GM21447 (cell line): ENCODE results near the gene DMD.
"Not testable (repeated sequence)": the region's sequence is repeated elsewhere in the genome, so short reads cannot be mapped to it uniquely, and the experiment has no call there.

Experiments used
- ATAC-seq: cut with Tn5 transposase; IDR thresholded peaks from one replicate; pipeline ENCODE4 v1.9.1; 2021; ENCODE audit not compliant: unreplicated experiment

The DMD gene

DNA sequence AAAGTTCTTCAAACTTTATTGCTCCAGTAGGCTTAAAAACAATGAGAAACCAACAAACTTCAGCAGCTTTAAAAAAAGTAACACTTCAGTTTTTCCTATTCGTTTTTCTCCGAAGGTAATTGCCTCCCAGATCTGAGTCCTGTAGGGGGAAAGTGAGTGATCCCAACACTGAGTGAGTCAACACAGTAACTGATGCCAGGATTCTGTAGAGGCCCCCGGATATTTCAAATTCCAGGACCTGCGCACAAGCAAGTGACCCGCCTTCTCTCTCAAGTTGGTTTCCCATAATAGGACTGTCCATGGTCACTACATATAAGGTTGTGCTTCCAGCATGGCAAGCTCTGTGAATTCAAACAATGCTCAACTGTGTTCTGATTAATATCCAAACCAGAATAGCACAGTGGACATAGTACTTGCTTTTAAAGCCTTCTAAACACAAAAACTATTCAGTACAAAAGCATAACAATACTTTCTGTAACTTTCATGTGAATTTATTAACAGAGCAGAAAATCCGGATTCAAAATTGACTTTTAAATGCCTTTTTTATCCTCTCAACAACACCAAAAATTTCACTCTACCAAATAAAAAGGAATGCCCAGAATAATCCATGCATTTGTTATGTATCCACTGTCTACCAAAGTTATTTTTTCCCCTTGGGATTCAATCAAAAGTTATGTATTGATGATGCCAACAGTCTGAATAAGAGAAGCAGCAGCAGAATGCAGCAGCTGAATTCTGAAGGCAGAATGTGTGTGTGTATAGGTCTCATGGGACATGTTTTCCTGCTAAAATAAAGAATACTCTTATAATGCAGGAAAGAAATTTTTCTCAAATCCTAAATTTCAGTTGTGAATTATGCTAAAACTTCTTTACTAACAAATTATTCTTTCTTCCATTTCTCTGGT, at the start of gene DMD:
DMD (minus strand) TSS at position 194 of the 905 bp plus-strand sequence. CDS start 237 bp downstream, outside the sequence.
- ATAC-seq = no peak

GRCh38 chrX:33252306-33252825, 41.0 kb upstream of the DMD start:
- ATAC-seq = no peak

- ATAC-seq = no peak
Observed at GRCh38 chrX:33218819-33219218, 7.5 kb upstream of the DMD start.

GRCh38 chrX:33210156-33210555, 1.2 kb downstream of the DMD start:
- ATAC-seq = no peak

GRCh38 chrX:33207056-33207455, 4.3 kb downstream of the DMD start:
- no peak for ATAC-seq

DNA sequence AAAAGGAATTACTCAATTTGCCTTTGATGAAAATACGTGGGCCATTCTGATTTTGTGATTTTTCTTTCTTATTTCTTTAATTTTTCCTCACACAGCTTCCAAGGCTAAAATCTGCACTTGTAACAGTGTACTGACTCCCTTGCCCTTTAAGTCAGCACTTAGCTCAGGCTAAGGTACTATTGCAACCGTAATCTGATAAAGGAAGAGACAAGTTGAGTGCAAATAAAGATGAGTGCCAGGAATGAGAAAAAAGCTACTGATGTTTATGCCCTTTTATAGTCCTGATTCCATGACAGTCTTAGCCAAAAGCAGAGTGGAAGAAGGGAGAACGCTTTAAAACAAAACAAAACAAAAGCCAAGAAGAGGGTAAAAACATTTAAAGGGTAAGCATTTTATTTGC, 6.0 kb downstream of the DMD start:
- ATAC-seq = no peak

GRCh38 chrX:33204889-33205288, 6.5 kb downstream of the DMD start:
- ATAC-seq = no peak

- ATAC-seq = no peak
Observed at GRCh38 chrX:33198561-33199279, 12.6 kb downstream of the DMD start.

DNA sequence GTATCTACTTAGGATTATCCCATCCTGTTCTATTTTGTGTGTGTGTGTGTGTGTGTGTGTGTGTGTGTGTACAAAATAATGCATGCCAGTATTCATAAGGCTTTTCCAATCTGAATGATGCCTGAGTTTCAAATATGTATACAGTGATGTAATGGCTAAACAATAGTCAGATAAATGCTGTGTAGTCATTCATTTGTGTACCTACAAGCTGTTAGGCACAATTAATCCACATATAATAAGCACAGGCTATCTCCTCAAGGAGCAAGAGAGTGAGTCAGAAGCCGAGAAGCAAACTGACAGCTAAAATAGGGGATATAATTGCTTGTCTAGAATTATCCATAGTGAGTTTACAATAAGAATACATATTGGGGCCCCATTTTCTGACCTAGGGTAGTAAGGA, 15.7 kb downstream of the DMD start:
- no peak for ATAC-seq

DNA sequence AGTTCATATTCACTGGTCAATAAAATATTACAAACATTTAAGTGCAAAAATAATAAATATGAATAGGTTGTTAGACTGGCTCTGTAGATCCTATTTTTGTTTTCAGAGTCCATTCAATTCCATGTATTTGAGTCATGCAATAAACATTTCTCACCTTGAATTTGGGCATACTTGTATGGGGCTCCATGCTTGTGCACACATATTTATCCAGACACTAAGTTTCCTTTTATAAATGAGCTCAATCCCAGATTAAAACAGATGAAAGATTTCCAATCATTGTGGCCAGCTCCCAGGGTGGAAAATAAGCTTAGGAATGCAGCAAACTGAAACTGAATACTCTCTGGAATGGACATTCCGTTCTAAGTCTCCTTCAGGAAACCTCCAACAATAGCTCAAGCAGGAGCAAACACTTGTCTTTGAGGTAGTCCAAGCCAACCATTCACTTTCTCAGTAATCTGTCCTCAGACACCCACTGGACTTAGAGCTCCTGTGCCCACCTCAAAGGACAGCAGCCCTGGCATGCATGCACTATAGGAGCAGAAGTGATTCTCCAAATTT, 16.4 kb downstream of the DMD start:
- ATAC-seq = no peak

- no peak for ATAC-seq
Observed at GRCh38 chrX:33194289-33194688, 17.1 kb downstream of the DMD start.

- ATAC-seq = no peak
Observed at GRCh38 chrX:33190016-33190415, 21.3 kb downstream of the DMD start.

DNA sequence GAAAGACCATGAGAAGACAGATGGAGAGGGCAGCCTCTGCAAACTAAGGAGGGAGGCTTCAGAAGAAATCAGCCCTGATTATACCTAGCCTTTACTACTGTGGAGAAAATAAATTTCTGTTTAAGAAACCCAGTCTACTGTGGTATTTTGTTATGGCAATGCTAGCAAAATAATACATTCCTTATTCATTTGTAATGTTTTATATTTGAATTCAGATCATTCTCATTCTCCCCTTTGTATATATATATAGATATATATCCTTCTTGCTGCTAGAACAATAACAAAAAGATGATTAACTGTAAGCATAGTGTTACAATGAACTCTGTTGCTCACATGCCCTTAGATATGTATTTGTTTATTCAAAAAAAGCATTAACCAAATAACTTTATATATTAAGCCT, 22.5 kb downstream of the DMD start:
- no peak for ATAC-seq

DNA sequence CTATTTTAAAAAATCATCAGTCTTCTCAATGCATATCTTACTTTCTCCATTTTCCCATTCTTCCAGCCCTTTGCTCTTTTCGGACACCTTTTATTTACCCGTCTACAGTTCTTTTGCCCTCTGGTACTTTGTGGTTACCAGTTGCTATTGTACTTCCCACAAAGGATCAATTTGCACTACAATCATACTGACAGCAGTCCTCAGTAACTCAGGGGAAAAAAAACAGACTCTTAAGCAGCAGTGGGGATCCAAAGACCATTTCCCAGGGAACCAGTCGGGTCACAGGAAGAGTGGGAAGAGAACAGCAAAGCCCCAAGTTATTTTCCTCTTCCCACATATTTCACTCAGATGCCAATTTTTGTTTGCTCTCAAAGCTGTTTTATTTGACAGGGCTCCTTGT, 23.1 kb downstream of the DMD start:
- no peak for ATAC-seq

GRCh38 chrX:33184803-33185202, 26.5 kb downstream of the DMD start:
- ATAC-seq = not testable (repeated sequence)

DNA sequence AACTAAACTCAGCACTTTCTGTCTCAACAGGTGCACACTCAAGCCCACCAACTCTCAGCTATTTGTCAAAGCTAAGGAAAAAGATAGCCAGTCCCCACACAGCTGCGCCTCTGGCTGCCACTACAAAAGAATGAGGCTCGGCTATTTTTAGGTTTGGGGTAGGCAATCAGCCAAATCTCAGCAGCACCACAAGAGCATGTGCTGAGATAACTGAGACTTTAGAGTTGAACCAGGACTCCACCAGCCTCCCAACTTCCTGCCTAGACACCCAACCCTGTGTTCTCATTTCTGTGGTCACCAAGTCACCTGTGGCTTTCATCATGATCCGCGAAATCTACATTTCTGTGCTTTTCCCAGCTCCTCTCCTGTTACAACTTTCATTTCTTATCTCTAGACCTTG, 28.0 kb downstream of the DMD start:
- no peak for ATAC-seq

DNA sequence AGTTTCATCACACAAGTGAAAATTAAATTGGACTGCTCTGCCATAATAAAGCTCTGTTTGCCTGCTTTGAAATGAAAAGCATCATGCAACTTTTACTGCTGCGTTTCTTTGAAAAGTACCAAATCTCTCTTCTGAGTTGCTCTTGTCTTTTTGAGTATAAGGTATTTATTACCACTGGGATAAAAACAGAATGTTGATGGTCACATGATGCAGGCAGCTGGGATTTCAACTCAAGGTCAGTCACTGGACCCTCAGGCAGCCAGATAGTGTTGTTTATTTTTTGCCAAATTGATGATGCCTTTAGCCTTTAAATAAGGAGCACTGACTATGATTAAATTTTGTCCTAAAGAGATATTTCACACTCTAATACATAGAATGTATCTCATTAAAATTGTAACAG, 32.7 kb downstream of the DMD start:
- no peak for ATAC-seq

DNA sequence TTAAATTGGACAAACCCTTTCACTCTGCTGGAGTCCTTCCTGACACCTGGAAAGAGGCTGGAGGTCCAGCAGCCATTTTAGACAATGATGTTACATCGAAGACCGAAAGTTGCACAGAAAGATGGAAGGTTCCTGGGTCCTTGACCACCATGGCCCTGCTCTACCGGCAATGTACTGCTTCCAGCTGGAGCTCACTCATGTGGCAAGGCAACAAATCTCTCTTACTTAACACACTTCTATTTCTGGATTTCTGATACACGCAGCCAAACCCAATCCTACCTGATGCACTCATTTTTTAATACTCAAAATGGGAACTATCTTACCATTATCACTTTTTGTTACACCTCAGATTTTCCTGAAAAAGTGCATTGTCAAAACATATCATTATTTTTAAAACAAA, 33.1 kb downstream of the DMD start:
- ATAC-seq = no peak

GRCh38 chrX:33175201-33175600, 36.1 kb downstream of the DMD start:
- no peak for ATAC-seq

DNA sequence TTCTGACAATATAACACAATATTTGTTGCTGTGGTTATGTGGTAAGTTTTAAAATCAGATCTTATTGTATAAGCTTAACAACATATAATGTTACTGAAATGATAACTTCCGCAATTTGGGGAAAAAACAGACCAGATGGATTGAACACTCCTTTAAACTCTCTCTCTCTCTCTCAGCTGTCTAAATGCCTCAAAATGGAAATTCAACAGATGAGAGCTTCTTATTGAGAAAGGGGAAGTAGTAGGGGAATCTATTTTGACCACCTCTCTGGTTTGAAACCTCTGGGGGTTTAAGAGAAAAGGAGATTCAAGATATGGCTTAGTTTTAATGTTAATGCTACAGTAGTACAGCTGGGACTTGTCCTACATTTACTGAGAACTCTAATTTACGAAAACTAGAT, 40.3 kb downstream of the DMD start:
- no peak for ATAC-seq

DNA sequence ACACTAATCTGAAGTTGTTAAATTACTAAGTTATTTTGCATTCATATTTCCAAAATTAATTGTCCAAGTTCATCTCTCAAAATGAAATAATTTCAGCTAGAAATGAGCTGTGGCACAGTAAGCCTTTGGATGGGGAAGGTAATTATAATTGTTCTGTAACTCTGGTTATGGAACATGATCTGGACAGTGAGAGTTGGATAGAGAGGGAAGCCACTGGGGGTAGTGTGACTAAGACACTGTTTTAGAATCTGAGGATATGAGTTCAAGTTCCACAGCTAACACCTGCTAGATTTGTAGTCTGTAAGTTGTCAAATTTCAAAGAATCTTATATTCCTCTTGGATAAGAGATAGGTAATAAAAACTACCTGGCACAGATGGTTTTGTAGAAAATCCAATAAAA, 49.5 kb downstream of the DMD start:
- no peak for ATAC-seq

DNA sequence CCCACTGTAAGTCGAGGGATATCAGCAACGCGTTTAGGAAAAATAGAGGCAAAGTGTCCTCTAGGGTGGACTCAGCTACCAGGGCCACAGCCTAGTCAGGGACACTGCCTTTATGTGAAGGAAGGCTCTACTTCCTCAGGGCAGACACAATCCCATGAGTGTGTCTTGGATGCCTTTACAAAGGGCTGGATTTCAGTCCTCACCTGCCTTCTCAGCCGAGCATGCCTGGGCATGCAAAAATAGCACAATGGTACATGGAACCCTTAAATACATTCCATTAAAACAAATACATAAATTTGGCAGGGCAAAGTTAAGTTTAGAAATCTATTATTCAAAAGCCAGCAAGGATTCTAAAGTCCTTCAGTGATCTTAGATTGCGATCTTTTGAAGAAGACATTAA, 51.1 kb downstream of the DMD start:
- no peak for ATAC-seq
